IMR-90 (cell line): ENCODE measurements around the gene PKIG.

Experiments
- BHLHE40 ChIP-seq: fragments of 150-350 bp; IDR thresholded peaks from 2 replicates; pipeline ENCODE4 v1.6.1; 2016; ENCODE audit warnings: mild to moderate bottlenecking, low read depth, low read length
- CTCF ChIP-seq: conservative IDR thresholded peaks from 2 replicates; pipeline ENCODE4 v1.5.1; 2012; ENCODE audit warnings: mild to moderate bottlenecking, low read depth, low read length, improper control_type of control experiment
- FOS ChIP-seq: fragments of 150-350 bp; IDR thresholded peaks from 2 replicates; pipeline ENCODE4 v1.6.1; 2016; ENCODE audit warnings: low read depth, low read length
- MAFK ChIP-seq: IDR thresholded peaks from 2 replicates; pipeline ENCODE4 v1.6.1; 2012; ENCODE audit warnings: low read depth, low read length, improper control_type of control experiment
- NFE2L2 ChIP-seq: fragments of 150-350 bp; IDR thresholded peaks from 2 replicates; pipeline ENCODE4 v1.6.1; 2016; ENCODE audit warnings: low read depth, mild to moderate bottlenecking, low read length
- POLR2A ChIP-seq: IDR thresholded peaks from 2 replicates; pipeline ENCODE4 v1.6.1; 2012; ENCODE audit warnings: mild to moderate bottlenecking, low read depth, low read length
- RAD21 ChIP-seq: IDR thresholded peaks from 2 replicates; pipeline ENCODE4 v1.6.1; 2012; ENCODE audit warnings: low read length, improper control_type of control experiment

- TF ChIP-seq FOS (no peak), CTCF (no peak), MAFK (no peak), RAD21 (no peak), NFE2L2 (no peak), BHLHE40 (no peak), POLR2A (no peak)
Observed at GRCh38 chr20:44586289-44586911, 4.0 kb downstream of the PKIG start.
